Heart left ventricle (tissue), 13 donors: ENCODE measurements around the gene MROH2B.

Source experiments
- CTCF ChIP-seq, 12 donors: fragments of 200-600 bp; sonication (generic) in 4 of 12; IDR thresholded peaks; one replicate each; pipeline versions ENCODE4 v1.5.0 to v1.8.0; 2018 to 2022; ENCODE audit warnings: antibody characterized with exemption in 12 of 12, mild to moderate bottlenecking in 5 of 12
- POLR2A ChIP-seq, 2 donors: fragments of 450-650 bp; IDR thresholded peaks; one replicate each; pipeline ENCODE4 v1.6.1; 2017; ENCODE audit warnings: antibody characterized with exemption in 2 of 2, mild to moderate bottlenecking in 2 of 2, moderate library complexity in 2 of 2
- donor health status: ischemic (EF 13 %, LVEDD 7.1; RV severe dilation, severe dysfunction).
- donor health status: DM: no; HTN: yes; CAD: no.
- donor health status: DM: no; HTN: no; CAD: no.
- donor health status: ischemic (EF 25% LVEDD 6.9; RV normal size, moderate dysfunction).
- donor health status: ischemic (EF 25% LVEDD 5.7; RV mildly dilated, moderate dysfunction).
- donor health status: ischemic (EF 35%, LVEDD 5.7; RV mildly dilated, moderate dysfunction).
- donor health status: nonischemic (EF 11% LVEDD 7.7; RV severe dilation, severe dysfunction).
- donor health status: DM: yes; HTN: yes; CAD: no.
- donor health status: PGD.
- donor health status: ischemic (EF 29% LVEDD 5.4; RV normal size, mild dysfunction).
- donor health status: nonischemic (EF 23%, LVEDD 6.1; RV moderate dilation, normal function).

- TF ChIP-seq CTCF (IDR thresholded peaks at IDR 0.05) (no peak), POLR2A (IDR thresholded peaks at IDR 0.05) (no peak)
Observed at GRCh38 chr5:41009232-41009631, 61.9 kb downstream of the MROH2B start.
